Thyroid gland (tissue), 4 donors: ENCODE data around the gene CLASP1. TPM values are rescaled to one million over a fixed set of nuclear protein-coding genes. Genes with fewer than 3 reads are reported as not detected.

Source experiments
- DNase-seq, 2 donors: peaks; one replicate each; pipeline ENCODE4 v3.0.0-alpha.2; 2019
- H3K27ac ChIP-seq, 3 donors: fragments of 200-600 bp; sonication (generic); 1 replicate in 2 of 3; 2 replicates in 1 of 3; pipeline ENCODE4 v1.5.1; 2016 to 2019; ENCODE audit warnings: mild to moderate bottlenecking in 1 of 3, moderate library complexity in 1 of 3
- H3K27me3 ChIP-seq: fragments of 200-600 bp; sonication (generic); one replicate; pipeline ENCODE4 v1.5.1; 2019
- H3K36me3 ChIP-seq, 2 donors: fragments of 200-600 bp; sonication (generic); one replicate each; pipeline ENCODE4 v1.5.1; 2016 to 2019
- H3K4me1 ChIP-seq, 2 donors: fragments of 200-600 bp; sonication (generic); one replicate each; pipeline ENCODE4 v1.5.1; 2017 to 2019
- H3K4me3 ChIP-seq, 3 donors: fragments of 200-600 bp; sonication (generic); replicated peaks in 1 of 3; 1 replicate in 2 of 3; 2 replicates in 1 of 3; pipeline ENCODE4 v1.5.1; 2016; ENCODE audit warnings: mild to moderate bottlenecking in 1 of 3
- H3K9me3 ChIP-seq: fragments of 200-600 bp; sonication (generic); one replicate; pipeline ENCODE4 v1.5.1; 2017
- CTCF ChIP-seq, 6 experiments: fragments of 200-600 bp in 3 of 6; fragments of 450-650 bp in 3 of 6; sonication (generic) in 3 of 6; IDR thresholded peaks; one replicate each; pipeline ENCODE4 v1.5.1; 2016 to 2019; ENCODE audit warnings: antibody characterized with exemption in 6 of 6, mild to moderate bottlenecking in 2 of 6, inconsistent platforms in 1 of 6, moderate library complexity in 1 of 6
- POLR2A ChIP-seq, 2 donors: fragments of 450-650 bp; IDR thresholded peaks; one replicate each; pipeline ENCODE4 v1.6.1; 2017; ENCODE audit warnings: antibody characterized with exemption in 2 of 2, mild to moderate bottlenecking in 2 of 2, moderate library complexity in 1 of 2
- WGBS, 2 donors: methylation state at CpG; one replicate each; pipeline ENCODE4 v1.1.5; 2017; 5-methylcytosine and 5-hydroxymethylcytosine counted together
- intact Hi-C: fragments of 100-400 bp; cut with DNase I; formaldehyde crosslinking; loops from one replicate; pipeline ENCODE4 v1.15.1; 2023
- total RNA-seq, 4 donors: library from RNA; depleted of rRNA; stranded (reverse); fragments of >200 nt; gene quantifications; one replicate each; pipeline ENCODE4 v1.2.3, GENCODE V29; 2016

CLASP1 gene
- total RNA-seq, 4 donors from 2014 or later = 69.3 to 110 (median 98.3) TPM

- intact Hi-C loops = no loop called here
Observed at GRCh38 chr2:121330921-121331320, 318.3 kb downstream of the CLASP1 start.

GRCh38 chr2:121329786-121330185 is 319.5 kb downstream of the CLASP1 start:
- no peak for TF ChIP-seq CTCF (IDR thresholded peaks at IDR 0.05)
- no peak for TF ChIP-seq POLR2A (IDR thresholded peaks at IDR 0.05)
- intact Hi-C loops = no loop called here
- H3K27me3 ChIP-seq = no peaks in the 10 kb centered on the region
- no peak overlapping the region for H3K27ac ChIP-seq
- no peak for DNase-seq
- no peaks in the 10 kb centered on the region for H3K36me3 ChIP-seq
- no peak overlapping the region for H3K4me3 ChIP-seq
- WGBS, 2 donors = 91 to 92% methylated on average over 6 of the region's 6 CpGs
- H3K9me3 ChIP-seq = no peaks in the 10 kb centered on the region
- no peaks in the 10 kb centered on the region for H3K4me1 ChIP-seq

More at GRCh38 chr2:121330921-121331320, 318.3 kb downstream of the CLASP1 start:
- WGBS, 2 donors = 93 to 94% methylated on average over 15 of the region's 15 CpGs
- DNase-seq = no peak
- Histone ChIP-seq H3K36me3 (no peaks in the 10 kb centered on the region), H3K4me3 (no peak overlapping the region), H3K9me3 (no peaks in the 10 kb centered on the region), H3K4me1 (peaks cover 2 to 5% of the 10 kb centered on the region in 2 donors), H3K27ac (no peak overlapping the region), H3K27me3 (no peaks in the 10 kb centered on the region)
- TF ChIP-seq CTCF (IDR thresholded peaks at IDR 0.05) (no peak), POLR2A (IDR thresholded peaks at IDR 0.05) (no peak)

GRCh38 chr2:121326628-121327027 is 322.6 kb downstream of the CLASP1 start:
- H3K27ac ChIP-seq = no peak overlapping the region
- intact Hi-C loops = no loop called here
- H3K4me1 ChIP-seq = no peaks in the 10 kb centered on the region
- no peaks in the 10 kb centered on the region for H3K36me3 ChIP-seq
- WGBS, 2 donors = 94 to 97% methylated on average over 8 of the region's 8 CpGs
- no peak for DNase-seq
- no peaks in the 10 kb centered on the region for H3K9me3 ChIP-seq
- no peak overlapping the region for H3K4me3 ChIP-seq
- no peaks in the 10 kb centered on the region for H3K27me3 ChIP-seq
- TF ChIP-seq POLR2A (IDR thresholded peaks at IDR 0.05) = no peak

GRCh38 chr2:121324601-121325000 is 324.7 kb downstream of the CLASP1 start:
- intact Hi-C loops = no loop called here
- Histone ChIP-seq H3K27ac (no peak overlapping the region), H3K4me3 (no peak overlapping the region), H3K9me3 (no peaks in the 10 kb centered on the region), H3K36me3 (no peaks in the 10 kb centered on the region), H3K4me1 (no peaks in the 10 kb centered on the region), H3K27me3 (no peaks in the 10 kb centered on the region)
- DNase-seq = no peak
- TF ChIP-seq CTCF (IDR thresholded peaks at IDR 0.05) (no peak), POLR2A (IDR thresholded peaks at IDR 0.05) (no peak)
- WGBS, 2 donors = 89 to 93% methylated on average over 7 of the region's 7 CpGs

- no peaks in the 10 kb centered on the region for H3K36me3 ChIP-seq
- intact Hi-C loops = no loop called here
- H3K9me3 ChIP-seq = no peaks in the 10 kb centered on the region
- no peak overlapping the region for H3K27ac ChIP-seq
- no peak overlapping the region for H3K4me3 ChIP-seq
- H3K4me1 ChIP-seq = no peaks in the 10 kb centered on the region
- H3K27me3 ChIP-seq = no peaks in the 10 kb centered on the region
- WGBS, 2 donors = 73 to 84% methylated on average over 6 to 7 of the region's 8 CpGs
- DNase-seq = no peak
- TF ChIP-seq POLR2A (IDR thresholded peaks at IDR 0.05) = no peak
- no peak for TF ChIP-seq CTCF (IDR thresholded peaks at IDR 0.05)
Observed at GRCh38 chr2:121321476-121321875, 327.8 kb downstream of the CLASP1 start.

GRCh38 chr2:121319941-121320340 is 329.3 kb downstream of the CLASP1 start:
- intact Hi-C loops = no loop called here
- WGBS, 2 donors = 91 to 93% methylated on average over 3 of the region's 3 CpGs
- no peak for DNase-seq

More at GRCh38 chr2:121319941-121320340, 329.3 kb downstream of the CLASP1 start:
- H3K4me1 ChIP-seq = no peaks in the 10 kb centered on the region
- no peak overlapping the region for H3K4me3 ChIP-seq
- no peak overlapping the region for H3K27ac ChIP-seq
- no peaks in the 10 kb centered on the region for H3K27me3 ChIP-seq
- no peaks in the 10 kb centered on the region for H3K9me3 ChIP-seq
- no peaks in the 10 kb centered on the region for H3K36me3 ChIP-seq
- TF ChIP-seq POLR2A (IDR thresholded peaks at IDR 0.05) (no peak), CTCF (IDR thresholded peaks at IDR 0.05) (no peak)
